ENCODE measurements around the gene LSAMP. TPM values are rescaled to one million over a fixed set of nuclear protein-coding genes. Genes with fewer than 3 reads are reported as not detected.

The LSAMP gene
- total RNA-seq, 1 donor from 2014 or later = 64.9 TPM

GRCh38 chr3:115830764-115831395 lies 614.4 kb downstream of the LSAMP start:
- Mint-ChIP-seq H3K4me3 (no peak overlapping the region), H3K27ac (no peak overlapping the region), H3K9me3 (no peaks in the 10 kb centered on the region)

GRCh38 chr3:115828401-115828800 lies 616.9 kb downstream of the LSAMP start:
- Mint-ChIP-seq H3K27ac (no peak overlapping the region), H3K4me1 (ENCODE audit: unreplicated experiment) (peaks cover 15% of the 10 kb centered on the region), H3K36me3 (no peaks in the 10 kb centered on the region), H3K9me3 (no peaks in the 10 kb centered on the region), H3K27me3 (no peaks in the 10 kb centered on the region), H3K4me3 (no peak overlapping the region)
- TF ChIP-seq CTCF (conservative IDR thresholded peaks at IDR 0.05) = no peak
- no peak for DNase-seq (ENCODE audit: extremely low spot score, unreplicated experiment)

More at GRCh38 chr3:115830764-115831395, 614.4 kb downstream of the LSAMP start:
- Mint-ChIP-seq H3K27me3 (no peaks in the 10 kb centered on the region), H3K36me3 (no peaks in the 10 kb centered on the region), H3K4me1 (ENCODE audit: unreplicated experiment) (peaks cover 11% of the 10 kb centered on the region)
- no peak for TF ChIP-seq CTCF (conservative IDR thresholded peaks at IDR 0.05)
- no peak for DNase-seq (ENCODE audit: extremely low spot score, unreplicated experiment)

GRCh38 chr3:115827495-115827894 lies 617.8 kb downstream of the LSAMP start:
- peaks cover 15% of the 10 kb centered on the region for H3K4me1 Mint-ChIP-seq (ENCODE audit: unreplicated experiment)

GRCh38 chr3:115825046-115825445 lies 620.2 kb downstream of the LSAMP start:
- peaks cover 4% of the 10 kb centered on the region for H3K4me1 Mint-ChIP-seq (ENCODE audit: unreplicated experiment)
- no peak for DNase-seq (ENCODE audit: extremely low spot score, unreplicated experiment)
- no peaks in the 10 kb centered on the region for H3K27me3 Mint-ChIP-seq
- no peaks in the 10 kb centered on the region for H3K36me3 Mint-ChIP-seq
- H3K9me3 Mint-ChIP-seq = no peaks in the 10 kb centered on the region
- TF ChIP-seq CTCF (conservative IDR thresholded peaks at IDR 0.05) = no peak
- no peak overlapping the region for H3K4me3 Mint-ChIP-seq
- H3K27ac Mint-ChIP-seq = no peak overlapping the region

More at GRCh38 chr3:115827495-115827894, 617.8 kb downstream of the LSAMP start:
- Mint-ChIP-seq H3K27ac (no peak overlapping the region), H3K9me3 (no peaks in the 10 kb centered on the region), H3K27me3 (no peaks in the 10 kb centered on the region), H3K4me3 (no peak overlapping the region), H3K36me3 (no peaks in the 10 kb centered on the region)
- TF ChIP-seq CTCF (conservative IDR thresholded peaks at IDR 0.05) = no peak
- no peak for DNase-seq (ENCODE audit: extremely low spot score, unreplicated experiment)

GRCh38 chr3:115823083-115823482 lies 622.2 kb downstream of the LSAMP start:
- no peaks in the 10 kb centered on the region for H3K36me3 Mint-ChIP-seq
- no peaks in the 10 kb centered on the region for H3K27me3 Mint-ChIP-seq
- no peak for TF ChIP-seq CTCF (conservative IDR thresholded peaks at IDR 0.05)
- no peak for DNase-seq (ENCODE audit: extremely low spot score, unreplicated experiment)
- H3K9me3 Mint-ChIP-seq = no peaks in the 10 kb centered on the region
- peaks cover 4% of the 10 kb centered on the region for H3K4me1 Mint-ChIP-seq (ENCODE audit: unreplicated experiment)
- no peak overlapping the region for H3K27ac Mint-ChIP-seq
- H3K4me3 Mint-ChIP-seq = no peak overlapping the region

All from type B pancreatic cell (in vitro differentiated cells).